CD14-positive monocyte (primary cell): ENCODE results near the gene LIN28B. TPM values are rescaled to one million over a fixed set of nuclear protein-coding genes. Genes with fewer than 3 reads are reported as not detected.

ENCODE experiments used
- DNase-seq, 3 donors: peaks; one replicate each; pipeline ENCODE4 v3.0.0-alpha.2; 2011 to 2022
- H2AFZ ChIP-seq: 2 replicates; pipeline ENCODE4 v1.6.0; 2012; ENCODE audit warnings: mild to moderate bottlenecking, low read depth, low read length, inconsistent platforms; ENCODE audit not compliant: insufficient read depth, poor library complexity, severe bottlenecking
- H3K27ac ChIP-seq, 2 donors: 1 replicate in 1 of 2; 2 replicates in 1 of 2; pipeline ENCODE4 v1.5.1; 2012 to 2013; ENCODE audit warnings: low read length in 2 of 2, control low read depth in 1 of 2, inconsistent platforms in 1 of 2, low read depth in 1 of 2, mild to moderate bottlenecking in 1 of 2
- H3K27me3 ChIP-seq, 2 donors: one replicate each; pipeline versions ENCODE4 v1.6.0 to v1.6.1; 2011 to 2013; ENCODE audit warnings: low read length in 2 of 2; ENCODE audit not compliant: control insufficient read depth in 2 of 2, insufficient read depth in 2 of 2
- H3K36me3 ChIP-seq, 2 donors: replicated peaks in 1 of 2; 1 replicate in 1 of 2; 2 replicates in 1 of 2; pipeline versions ENCODE4 v1.5.1 to v1.6.1; 2012 to 2013; ENCODE audit warnings: low read length in 2 of 2, control low read depth in 1 of 2, inconsistent platforms in 1 of 2, mild to moderate bottlenecking in 1 of 2; ENCODE audit not compliant: insufficient read depth in 2 of 2, control insufficient read depth in 1 of 2
- H3K4me1 ChIP-seq, 2 donors: 1 replicate in 1 of 2; 2 replicates in 1 of 2; pipeline versions ENCODE4 v1.5.1 to v1.6.1; 2012 to 2013; ENCODE audit warnings: low read length in 2 of 2, control low read depth in 1 of 2, inconsistent platforms in 1 of 2, mild to moderate bottlenecking in 1 of 2, moderate library complexity in 1 of 2; ENCODE audit not compliant: insufficient read depth in 2 of 2, control insufficient read depth in 1 of 2
- H3K4me2 ChIP-seq: replicated peaks from 2 replicates; pipeline ENCODE3; 2012; ENCODE audit warnings: low read length, moderate library complexity, mild to moderate bottlenecking; ENCODE audit not compliant: poor library complexity, severe bottlenecking; ENCODE audit errors: extremely low read depth
- H3K4me3 ChIP-seq, 3 experiments: fragments of 200-600 bp in 1 of 3; sonication (generic) in 1 of 3; replicated peaks in 1 of 3; 1 replicate in 2 of 3; 2 replicates in 1 of 3; pipeline ENCODE4 v1.5.1; 2011 to 2013; ENCODE audit warnings: low read length in 3 of 3, mild to moderate bottlenecking in 3 of 3, control low read depth in 2 of 3, low read depth in 2 of 3, inconsistent platforms in 1 of 3, moderate library complexity in 1 of 3
- H3K79me2 ChIP-seq: 2 replicates; pipeline ENCODE4 v1.6.0; 2012; ENCODE audit warnings: mild to moderate bottlenecking, control low read depth, inconsistent platforms, low read length, moderate library complexity; ENCODE audit not compliant: insufficient read depth
- H3K9ac ChIP-seq: 2 replicates; pipeline ENCODE4 v1.6.0; 2017; ENCODE audit warnings: low read length, mild to moderate bottlenecking; ENCODE audit not compliant: insufficient read depth, poor library complexity, severe bottlenecking
- H3K9me3 ChIP-seq, 2 donors: replicated peaks in 1 of 2; 1 replicate in 1 of 2; 2 replicates in 1 of 2; pipeline versions ENCODE4 v1.5.1 to v1.6.1; 2012 to 2013; ENCODE audit warnings: low read length in 2 of 2, control low read depth in 1 of 2; ENCODE audit not compliant: control insufficient read depth in 1 of 2, insufficient read depth in 1 of 2
- H4K20me1 ChIP-seq: 2 replicates; pipeline ENCODE4 v1.6.0; 2012; ENCODE audit warnings: mild to moderate bottlenecking, low read length, control low read depth, moderate library complexity; ENCODE audit not compliant: insufficient read depth
- H3K27ac Mint-ChIP-seq, 7 donors: one replicate each; pipeline ENCODE4 v1.8.0; 2020; ENCODE audit warnings: mild to moderate bottlenecking in 7 of 7, mixed read lengths in 7 of 7, moderate library complexity in 6 of 7, inconsistent platforms in 2 of 7
- H3K27me3 Mint-ChIP-seq, 3 donors: one replicate each; pipeline ENCODE4 v1.8.0; 2021 to 2022; ENCODE audit warnings: low read depth in 3 of 3, mild to moderate bottlenecking in 3 of 3, mixed read lengths in 3 of 3, moderate library complexity in 3 of 3, inconsistent platforms in 1 of 3
- H3K36me3 Mint-ChIP-seq, 2 donors: one replicate each; pipeline ENCODE4 v1.8.0; 2020; ENCODE audit warnings: mixed read lengths in 2 of 2, inconsistent platforms in 1 of 2, mild to moderate bottlenecking in 1 of 2
- H3K4me1 Mint-ChIP-seq: one replicate; pipeline ENCODE4 v1.8.0; 2020; ENCODE audit warnings: mild to moderate bottlenecking, mixed read lengths
- H3K4me3 Mint-ChIP-seq, 2 donors: one replicate each; pipeline ENCODE4 v1.8.0; 2020; ENCODE audit warnings: mild to moderate bottlenecking in 2 of 2, mixed read lengths in 2 of 2, moderate library complexity in 1 of 2
- H3K9me3 Mint-ChIP-seq, 7 donors: one replicate each; pipeline ENCODE4 v1.8.0; 2020 to 2022; ENCODE audit warnings: mixed read lengths in 7 of 7, mild to moderate bottlenecking in 6 of 7, moderate library complexity in 6 of 7, inconsistent platforms in 2 of 7
- WGBS: methylation state at CpG from one replicate; pipeline ENCODE4 v1.1.5; 2013; ENCODE audit warnings: missing lambda C conversion rate; ENCODE audit not compliant: insufficient coverage; 5-methylcytosine and 5-hydroxymethylcytosine counted together
- intact Hi-C, 2 donors: fragments of 100-400 bp; cut with micrococcal nuclease; formaldehyde crosslinking; loops; one replicate each; pipeline versions ENCODE4 v1.15.0 to v1.15.1; 2023
- polyA plus RNA-seq, 3 donors: library from polyadenylated mRNA; depleted of rRNA in 1 of 3; unstranded in 2 of 3; stranded (reverse) in 1 of 3; fragments of 300-500 nt in 2 of 3; fragments of >200 nt in 1 of 3; fragmentation: Illumina TruSeq in 2 of 3; gene quantifications; 1 replicate in 2 of 3; 2 replicates in 1 of 3; pipeline ENCODE4 v1.2.3, GENCODE V29; 2012 to 2021
- TF ChIP-seq, protein P1 (sequence below): fragments of 200-600 bp; IDR thresholded peaks from one replicate; pipeline ENCODE4 v1.8.0; 2022; ENCODE audit warnings: antibody characterized with exemption, mild to moderate bottlenecking

Gene LIN28B
- polyA plus RNA-seq, 3 donors: not detected

DNA sequence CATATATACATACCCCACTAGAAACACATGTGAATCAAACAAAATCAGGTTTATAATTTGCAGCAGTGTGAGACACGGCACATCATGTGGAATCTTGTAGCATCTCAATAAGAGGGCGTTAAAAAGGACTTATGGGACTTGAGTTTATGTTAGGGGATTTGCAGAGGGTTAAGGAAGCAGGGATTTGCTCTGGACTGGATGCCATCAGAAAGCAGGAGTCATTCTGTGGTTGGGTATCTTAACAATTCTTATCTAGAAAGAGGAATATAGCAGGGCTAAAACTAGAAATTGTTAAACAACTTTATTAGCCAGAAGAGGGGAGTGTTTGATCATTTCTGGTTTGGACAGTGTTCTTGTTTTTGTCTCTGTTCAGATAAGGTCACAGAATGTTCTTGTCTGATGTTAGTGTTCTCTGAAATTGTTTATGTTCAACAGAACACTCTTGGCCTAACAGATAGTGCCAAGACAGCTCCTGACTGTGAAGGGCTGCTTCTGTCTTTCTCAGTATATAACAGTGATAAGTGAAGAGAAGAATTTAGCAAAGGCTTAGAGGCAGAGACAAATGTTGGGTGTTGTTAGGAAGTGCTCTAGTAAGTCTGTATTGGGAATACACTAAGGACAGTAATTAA lies 39.2 kb downstream of the LIN28B start:
- no peak overlapping the region for H3K27ac Mint-ChIP-seq
- no peaks in the 10 kb centered on the region for H3K36me3 Mint-ChIP-seq
- H3K4me1 Mint-ChIP-seq: no peaks in the 10 kb centered on the region
- no peak overlapping the region for H3K9ac ChIP-seq
- WGBS: 100% methylated on average over 2 of the region's 2 CpGs
- H3K9me3 ChIP-seq: no peaks in the 10 kb centered on the region
- H3K27me3 Mint-ChIP-seq: peaks cover 1 to 3% (median 3%) of the 10 kb centered on the region in 3 donors
- H3K36me3 ChIP-seq: no peaks in the 10 kb centered on the region
- no peaks in the 10 kb centered on the region for H3K27me3 ChIP-seq
- intact Hi-C loops: no loop called here
- TF ChIP-seq, protein P1, sequence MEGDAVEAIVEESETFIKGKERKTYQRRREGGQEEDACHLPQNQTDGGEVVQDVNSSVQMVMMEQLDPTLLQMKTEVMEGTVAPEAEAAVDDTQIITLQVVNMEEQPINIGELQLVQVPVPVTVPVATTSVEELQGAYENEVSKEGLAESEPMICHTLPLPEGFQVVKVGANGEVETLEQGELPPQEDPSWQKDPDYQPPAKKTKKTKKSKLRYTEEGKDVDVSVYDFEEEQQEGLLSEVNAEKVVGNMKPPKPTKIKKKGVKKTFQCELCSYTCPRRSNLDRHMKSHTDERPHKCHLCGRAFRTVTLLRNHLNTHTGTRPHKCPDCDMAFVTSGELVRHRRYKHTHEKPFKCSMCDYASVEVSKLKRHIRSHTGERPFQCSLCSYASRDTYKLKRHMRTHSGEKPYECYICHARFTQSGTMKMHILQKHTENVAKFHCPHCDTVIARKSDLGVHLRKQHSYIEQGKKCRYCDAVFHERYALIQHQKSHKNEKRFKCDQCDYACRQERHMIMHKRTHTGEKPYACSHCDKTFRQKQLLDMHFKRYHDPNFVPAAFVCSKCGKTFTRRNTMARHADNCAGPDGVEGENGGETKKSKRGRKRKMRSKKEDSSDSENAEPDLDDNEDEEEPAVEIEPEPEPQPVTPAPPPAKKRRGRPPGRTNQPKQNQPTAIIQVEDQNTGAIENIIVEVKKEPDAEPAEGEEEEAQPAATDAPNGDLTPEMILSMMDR: no peak
- H3K4me1 ChIP-seq: no peaks in the 10 kb centered on the region
- H4K20me1 ChIP-seq: no peaks in the 10 kb centered on the region
- H3K4me3 Mint-ChIP-seq: no peak overlapping the region
- no peak overlapping the region for H3K4me2 ChIP-seq
- H3K4me3 ChIP-seq: no peak overlapping the region
- no peaks in the 10 kb centered on the region for H3K79me2 ChIP-seq
- DNase-seq: no peak
- no peak overlapping the region for H3K27ac ChIP-seq
- no peak overlapping the region for H2AFZ ChIP-seq
- peaks cover 0 to 9% (median 4%) of the 10 kb centered on the region in 7 donors for H3K9me3 Mint-ChIP-seq

DNA sequence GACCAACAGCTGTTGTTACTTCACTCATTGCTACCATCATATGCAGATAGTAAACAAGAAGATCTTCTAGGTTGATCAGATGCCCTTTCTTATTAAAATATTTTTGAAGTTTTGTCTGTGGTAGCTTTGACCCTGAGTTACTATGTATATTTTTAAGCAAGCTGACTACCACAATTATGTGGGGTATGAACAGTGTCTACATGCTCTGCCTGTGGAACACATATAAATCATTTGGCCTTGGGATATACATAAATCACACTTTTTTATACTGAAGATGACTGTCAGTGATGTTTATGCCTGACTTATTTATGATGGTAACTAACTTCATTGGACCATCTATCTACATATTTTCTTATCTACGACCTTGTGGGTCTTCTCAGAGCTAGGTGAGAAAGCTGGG lies 44.2 kb downstream of the LIN28B start:
- Histone ChIP-seq H2AFZ (no peak overlapping the region), H4K20me1 (no peaks in the 10 kb centered on the region), H3K79me2 (no peaks in the 10 kb centered on the region), H3K4me2 (no peak overlapping the region), H3K27ac (no peak overlapping the region), H3K36me3 (no peaks in the 10 kb centered on the region), H3K4me1 (no peaks in the 10 kb centered on the region), H3K9me3 (no peaks in the 10 kb centered on the region), H3K4me3 (no peak overlapping the region), H3K27me3 (no peaks in the 10 kb centered on the region), H3K9ac (no peak overlapping the region)
- intact Hi-C loops: no loop called here
- no CpG with 5 or more reads among the region's 1 CpG for WGBS
- no peak for DNase-seq
- Mint-ChIP-seq H3K27me3 (peaks cover 0 to 6% (median 3%) of the 10 kb centered on the region in 3 donors), H3K4me1 (peaks cover 2% of the 10 kb centered on the region), H3K4me3 (no peak overlapping the region), H3K9me3 (peaks cover 0 to 2% (median 0%) of the 10 kb centered on the region in 7 donors), H3K36me3 (no peaks in the 10 kb centered on the region), H3K27ac (no peak overlapping the region)
- TF ChIP-seq, protein P1: no peak
